ENCODE measurements around the gene CCNO.
A peak's percentile ranks its signal among the peaks of the same experiment; 100 is the strongest.

CCNO gene

DNA sequence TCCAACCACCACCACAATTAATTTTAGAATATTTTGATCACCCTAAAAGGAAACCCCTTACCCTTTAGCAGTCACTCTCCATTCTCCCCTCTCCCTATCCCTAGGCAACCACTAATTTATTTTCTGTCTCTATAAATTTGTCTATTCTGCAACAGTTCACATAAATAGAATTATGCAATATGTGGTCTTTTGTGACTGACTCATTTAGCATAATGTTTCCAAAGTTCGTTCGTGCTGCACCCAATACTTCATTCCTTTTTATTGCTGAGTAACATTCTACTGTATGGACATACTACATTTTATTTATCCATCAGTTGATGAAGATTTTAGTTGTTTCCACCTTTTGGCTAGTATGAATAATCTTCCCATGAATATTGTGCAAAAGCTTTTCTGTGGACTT, 42.2 kb downstream of the CCNO start:
- Histone ChIP-seq H3K4me3 (ENCODE audit: low read depth, low read length) (no peak overlapping the region), H3K27me3 (replicated peaks) (peaks cover 37% of the 10 kb centered on the region), H3K27ac (no peak overlapping the region), H3K36me3 (replicated peaks) (no peaks in the 10 kb centered on the region)
- in situ Hi-C loops (cut with HindIII; ENCODE audit: low pct_ligation_motif_present, low sequenced_read_pairs): no loop called here
- TF ChIP-seq CTCF (IDR thresholded peaks at IDR 0.05; ENCODE audit: low read depth, low read length, missing control alignments): no peak
- no peak for DNase-seq

- DNase-seq: no peak
- in situ Hi-C loops (cut with HindIII; ENCODE audit: low pct_ligation_motif_present, low sequenced_read_pairs): no loop called here
- no peak overlapping the region for H3K27ac ChIP-seq
- H3K4me3 ChIP-seq (ENCODE audit: low read depth, low read length): no peak overlapping the region
- no peaks in the 10 kb centered on the region for H3K36me3 ChIP-seq (replicated peaks)
- peaks cover 37% of the 10 kb centered on the region for H3K27me3 ChIP-seq (replicated peaks)
- TF ChIP-seq CTCF (IDR thresholded peaks at IDR 0.05; ENCODE audit: low read depth, low read length, missing control alignments): no peak
Observed at GRCh38 chr5:55188656-55189540, 44.5 kb downstream of the CCNO start.

DNA sequence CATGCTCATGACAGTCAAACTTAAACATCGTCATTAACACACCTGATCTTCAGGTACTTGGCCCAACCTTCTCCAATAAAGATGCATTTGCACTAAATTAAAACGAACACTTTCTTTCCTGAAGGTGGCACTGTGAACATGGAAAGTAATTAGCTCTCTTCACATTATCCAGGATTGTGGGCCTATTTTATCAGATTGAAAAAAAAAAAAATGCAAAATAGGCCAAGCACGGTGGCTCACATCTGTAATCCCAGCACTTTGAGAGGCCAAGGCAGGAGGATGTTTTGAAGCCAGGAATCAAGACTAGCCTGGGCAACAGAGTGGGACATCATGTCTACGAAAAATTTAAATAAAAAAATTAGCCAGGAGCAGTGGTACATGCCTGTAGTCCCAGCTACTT, 46.0 kb downstream of the CCNO start:
- H3K36me3 ChIP-seq (replicated peaks): no peaks in the 10 kb centered on the region
- H3K27me3 ChIP-seq (replicated peaks): peaks cover 30% of the 10 kb centered on the region
- peak; percentile 10 for TF ChIP-seq CTCF (IDR thresholded peaks at IDR 0.05; ENCODE audit: low read depth, low read length, missing control alignments)
- no peak overlapping the region for H3K27ac ChIP-seq
- in situ Hi-C loops (cut with HindIII; ENCODE audit: low pct_ligation_motif_present, low sequenced_read_pairs): no loop called here
- no peak for DNase-seq
- no peak overlapping the region for H3K4me3 ChIP-seq (ENCODE audit: low read depth, low read length)

Data from brain microvascular endothelial cell (primary cell).